Measurements from ENCODE around the gene KIF26B. TPM values are rescaled to one million over a fixed set of nuclear protein-coding genes. Genes with fewer than 3 reads are reported as not detected.

The KIF26B gene
- total RNA-seq, 4 donors from 2014 or later: 2.4 to 6.7 (median 6.1) TPM

DNA sequence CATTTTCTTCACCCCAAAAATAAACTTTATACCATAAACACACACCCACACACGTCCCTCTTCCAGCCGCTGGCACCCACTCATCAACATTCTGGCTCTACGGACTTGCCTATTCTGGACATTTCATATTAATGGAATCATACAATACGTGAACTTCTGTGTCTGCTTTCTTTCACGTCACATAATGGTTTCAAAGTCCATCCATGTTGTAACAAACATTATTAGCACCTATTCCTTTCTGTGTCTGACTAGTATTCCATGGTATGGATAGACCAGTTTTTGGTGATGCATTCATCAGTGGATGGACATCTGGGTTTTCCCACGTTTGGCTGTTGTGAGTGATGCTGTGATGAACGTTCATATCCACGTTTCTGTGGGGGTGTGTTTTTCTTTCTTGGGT is 323.2 kb downstream of the KIF26B start:
- Histone ChIP-seq H3K36me3 (no peaks in the 10 kb centered on the region), H3K4me1 (no peaks in the 10 kb centered on the region), H3K4me3 (replicated peaks in 1 of 3) (no peak overlapping the region), H3K27me3 (no peaks in the 10 kb centered on the region), H3K27ac (no peak overlapping the region), H3K9me3 (no peaks in the 10 kb centered on the region)
- DNase-seq: no peak
- WGBS, 2 donors: 91 to 92% methylated on average over 8 of the region's 8 CpGs
- intact Hi-C loops (cut with DNase I): no loop called here
- no peak for TF ChIP-seq POLR2A (IDR thresholded peaks at IDR 0.05)
- TF ChIP-seq, protein P1, sequence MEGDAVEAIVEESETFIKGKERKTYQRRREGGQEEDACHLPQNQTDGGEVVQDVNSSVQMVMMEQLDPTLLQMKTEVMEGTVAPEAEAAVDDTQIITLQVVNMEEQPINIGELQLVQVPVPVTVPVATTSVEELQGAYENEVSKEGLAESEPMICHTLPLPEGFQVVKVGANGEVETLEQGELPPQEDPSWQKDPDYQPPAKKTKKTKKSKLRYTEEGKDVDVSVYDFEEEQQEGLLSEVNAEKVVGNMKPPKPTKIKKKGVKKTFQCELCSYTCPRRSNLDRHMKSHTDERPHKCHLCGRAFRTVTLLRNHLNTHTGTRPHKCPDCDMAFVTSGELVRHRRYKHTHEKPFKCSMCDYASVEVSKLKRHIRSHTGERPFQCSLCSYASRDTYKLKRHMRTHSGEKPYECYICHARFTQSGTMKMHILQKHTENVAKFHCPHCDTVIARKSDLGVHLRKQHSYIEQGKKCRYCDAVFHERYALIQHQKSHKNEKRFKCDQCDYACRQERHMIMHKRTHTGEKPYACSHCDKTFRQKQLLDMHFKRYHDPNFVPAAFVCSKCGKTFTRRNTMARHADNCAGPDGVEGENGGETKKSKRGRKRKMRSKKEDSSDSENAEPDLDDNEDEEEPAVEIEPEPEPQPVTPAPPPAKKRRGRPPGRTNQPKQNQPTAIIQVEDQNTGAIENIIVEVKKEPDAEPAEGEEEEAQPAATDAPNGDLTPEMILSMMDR (IDR thresholded peaks at IDR 0.05): no peak

DNA sequence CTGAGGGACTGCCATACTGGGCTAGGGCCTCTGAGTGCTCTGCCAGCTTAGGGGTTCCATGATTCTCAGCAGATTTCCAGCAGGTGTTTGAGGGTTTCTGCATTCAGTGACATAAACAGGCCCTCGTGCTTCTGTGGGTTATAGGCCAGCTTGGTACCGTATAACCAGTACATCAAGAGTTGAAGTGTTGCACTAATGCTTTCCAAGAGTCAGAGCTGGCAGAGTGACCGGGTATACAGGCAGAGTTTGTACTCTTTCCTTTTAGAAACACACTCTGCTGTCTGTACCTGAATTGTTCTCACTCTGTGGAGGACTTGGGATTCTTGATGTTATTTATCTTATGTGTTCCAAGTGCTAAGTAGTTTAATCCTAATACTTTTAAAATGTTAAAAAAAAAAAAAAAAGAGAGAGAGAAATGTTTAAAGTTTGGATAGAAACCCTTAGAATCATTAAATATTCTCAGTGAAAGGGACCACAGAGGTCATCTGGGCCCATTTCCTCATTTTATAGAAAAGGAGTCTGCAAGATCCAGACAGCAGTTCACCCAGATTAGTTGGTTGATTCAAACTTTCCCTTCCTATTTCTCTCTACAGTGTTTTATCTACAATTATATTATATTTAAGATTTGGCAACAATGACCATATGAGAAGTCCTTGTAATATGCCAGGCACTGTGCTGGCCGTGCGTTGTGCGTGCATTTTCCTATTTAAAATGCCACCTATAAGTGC is 325.8 kb downstream of the KIF26B start:
- H3K36me3 ChIP-seq: no peaks in the 10 kb centered on the region
- H3K27me3 ChIP-seq: no peaks in the 10 kb centered on the region
- H3K4me3 ChIP-seq (replicated peaks in 1 of 3): no peak overlapping the region
- no peaks in the 10 kb centered on the region for H3K4me1 ChIP-seq
- no peak overlapping the region for H3K27ac ChIP-seq
- DNase-seq: no peak
- H3K9me3 ChIP-seq: no peaks in the 10 kb centered on the region
- TF ChIP-seq, protein P1 (IDR thresholded peaks at IDR 0.05): no peak
- TF ChIP-seq POLR2A (IDR thresholded peaks at IDR 0.05): no peak
- WGBS, 2 donors: 75 to 77% methylated on average over 6 of the region's 6 CpGs
- intact Hi-C loops (cut with DNase I): no loop called here

DNA sequence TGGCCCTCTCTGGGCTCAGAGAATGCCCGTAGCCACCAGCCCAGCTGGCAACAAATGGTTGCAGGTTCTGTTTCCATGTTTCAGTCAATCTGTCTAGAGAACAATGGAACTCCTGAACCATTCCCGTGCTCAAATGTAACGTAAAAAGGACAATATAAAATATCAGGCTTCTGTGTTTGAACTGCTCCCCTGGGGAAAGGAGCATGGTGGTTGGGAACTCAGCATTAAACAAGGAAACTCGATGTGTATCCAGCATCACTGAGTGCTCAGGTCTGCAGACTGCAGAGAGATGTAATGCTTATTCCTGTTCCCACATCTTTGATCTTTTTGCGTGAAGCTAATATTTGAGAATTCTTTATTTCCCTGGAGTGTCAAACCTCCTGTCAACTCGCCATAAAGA is 326.5 kb downstream of the KIF26B start:
- no peak overlapping the region for H3K27ac ChIP-seq
- intact Hi-C loops (cut with DNase I): no loop called here
- 75 to 79% methylated on average over 6 of the region's 6 CpGs for WGBS, 2 donors

DNA sequence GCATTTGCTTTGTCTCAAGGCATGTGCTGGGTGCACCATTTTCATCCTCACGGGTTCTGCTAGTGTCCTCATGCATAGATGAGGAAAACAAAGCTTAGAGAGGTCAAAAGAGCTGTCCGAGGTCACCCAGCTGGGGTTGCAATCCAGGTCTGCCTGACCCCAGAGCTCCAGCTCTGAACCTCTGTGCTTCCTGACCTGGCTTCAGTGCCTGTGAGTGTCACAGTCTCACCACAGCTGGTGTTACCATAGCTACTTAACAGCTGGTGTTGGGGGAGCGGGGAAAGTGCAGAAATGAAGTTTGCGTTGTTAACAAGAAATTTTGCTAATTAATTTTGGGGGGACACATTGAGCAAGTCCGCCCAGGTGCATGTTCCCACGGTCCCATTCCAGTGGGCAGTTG is 328.5 kb downstream of the KIF26B start:
- intact Hi-C loops (cut with DNase I): no loop called here

More for the DNA sequence above, 326.5 kb downstream of the KIF26B start:
- TF ChIP-seq POLR2A (IDR thresholded peaks at IDR 0.05): no peak
- TF ChIP-seq, protein P1 (IDR thresholded peaks at IDR 0.05): no peak
- Histone ChIP-seq H3K27me3 (no peaks in the 10 kb centered on the region), H3K9me3 (no peaks in the 10 kb centered on the region), H3K36me3 (no peaks in the 10 kb centered on the region), H3K4me3 (replicated peaks in 1 of 3) (no peak overlapping the region), H3K4me1 (no peaks in the 10 kb centered on the region)
- no peak for DNase-seq

DNA sequence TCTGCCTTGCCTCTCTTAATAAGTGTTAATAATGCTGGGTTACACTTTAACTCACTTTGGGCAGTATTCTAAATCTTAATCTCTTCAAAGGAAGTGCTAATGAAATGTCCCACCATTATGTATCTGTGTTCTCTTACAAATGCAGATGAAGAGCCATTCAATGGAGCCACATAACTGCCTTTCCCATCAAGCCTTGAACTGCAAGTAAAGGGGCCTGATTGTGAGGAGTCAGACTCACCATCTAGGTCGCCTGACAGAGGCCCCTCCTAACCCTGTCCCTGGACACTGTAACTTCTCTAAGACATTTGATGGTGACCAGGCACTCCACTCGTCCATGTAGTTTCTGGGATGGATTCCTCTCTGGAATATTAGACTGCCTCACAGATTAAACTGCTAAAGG is 329.4 kb downstream of the KIF26B start:
- WGBS, 2 donors: 44 to 60% methylated on average over 2 of the region's 2 CpGs
- intact Hi-C loops (cut with DNase I): no loop called here

More for the DNA sequence above, 328.5 kb downstream of the KIF26B start:
- Histone ChIP-seq H3K27ac (no peak overlapping the region), H3K4me1 (no peaks in the 10 kb centered on the region), H3K4me3 (replicated peaks in 1 of 3) (no peak overlapping the region), H3K36me3 (no peaks in the 10 kb centered on the region), H3K27me3 (no peaks in the 10 kb centered on the region), H3K9me3 (no peaks in the 10 kb centered on the region)
- no peak for DNase-seq
- TF ChIP-seq, protein P1 (IDR thresholded peaks at IDR 0.05): no peak
- no peak for TF ChIP-seq POLR2A (IDR thresholded peaks at IDR 0.05)
- WGBS, 2 donors: 84 to 85% methylated on average over 6 of the region's 6 CpGs

More for the DNA sequence above, 329.4 kb downstream of the KIF26B start:
- H3K4me1 ChIP-seq: no peaks in the 10 kb centered on the region
- no peak overlapping the region for H3K27ac ChIP-seq
- H3K36me3 ChIP-seq: no peaks in the 10 kb centered on the region
- no peak for TF ChIP-seq POLR2A (IDR thresholded peaks at IDR 0.05)
- TF ChIP-seq, protein P1 (IDR thresholded peaks at IDR 0.05): no peak
- H3K9me3 ChIP-seq: no peaks in the 10 kb centered on the region
- H3K4me3 ChIP-seq (replicated peaks in 1 of 3): no peak overlapping the region
- H3K27me3 ChIP-seq: no peaks in the 10 kb centered on the region
- no peak for DNase-seq
